ENCODE data around the gene KRTAP4-4.
"Not testable (repeated sequence)": the region's sequence is repeated elsewhere in the genome, so short reads cannot be mapped to it uniquely, and the experiment has no call there.

The KRTAP4-4 gene

DNA sequence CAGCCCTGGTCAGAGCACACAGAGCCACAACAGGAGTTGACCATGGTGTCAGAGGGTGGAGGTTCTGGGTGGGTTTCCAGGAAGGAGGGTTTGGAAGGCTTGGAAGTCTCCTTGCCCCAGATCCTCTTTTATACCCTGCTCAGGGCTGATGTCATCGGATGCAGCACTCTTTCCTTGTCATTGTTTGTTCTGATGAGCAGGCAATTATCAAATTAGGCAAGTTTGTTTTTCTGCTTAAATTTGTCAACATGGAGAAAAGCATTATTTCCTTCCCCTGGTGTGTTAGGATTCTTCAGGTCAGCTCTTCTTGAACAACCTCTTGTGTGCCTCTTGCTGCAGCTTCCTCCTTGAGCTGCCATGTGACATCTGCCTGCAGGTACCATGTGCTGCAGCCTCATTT is at the start of gene KRTAP4-4:
KRTAP4-4 (minus strand) TSS at position 101 of the 400 bp plus-strand sequence; CDS start at position 44, 57 bp downstream.
- DNase-seq: no peak

DNA sequence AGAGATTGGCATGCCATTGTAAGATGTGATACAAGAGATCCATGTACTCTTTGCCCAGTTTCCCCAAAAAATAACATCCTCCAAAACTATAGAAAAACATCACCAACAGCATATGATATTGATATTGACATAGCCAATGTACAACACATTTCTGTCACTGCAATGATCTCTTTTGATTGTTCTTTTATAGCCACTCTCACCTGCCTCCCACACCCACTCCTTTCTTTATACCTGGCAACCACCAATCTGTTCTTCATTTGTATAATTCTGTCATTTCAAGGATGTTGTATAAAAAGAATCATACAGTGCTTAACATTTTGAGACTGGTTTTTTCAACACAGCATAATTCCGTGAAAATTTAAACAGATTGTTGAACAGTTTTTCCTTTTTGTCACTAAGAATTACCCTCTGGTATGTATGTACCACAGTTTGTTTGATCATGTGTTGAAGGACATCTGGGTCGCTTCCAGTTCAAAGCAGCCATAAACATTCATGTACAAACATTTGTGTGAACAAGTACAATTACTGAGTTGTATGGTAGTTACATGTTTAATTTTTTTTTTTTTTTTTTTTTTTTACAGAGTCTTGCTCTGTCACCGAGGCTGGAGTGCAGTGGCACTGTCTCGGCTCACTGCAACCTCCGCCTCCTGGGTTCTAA is 39.0 kb upstream of the KRTAP4-4 start:
- DNase-seq: no peak

- no peak for DNase-seq
Observed at GRCh38 chr17:41196068-41196467, 35.5 kb upstream of the KRTAP4-4 start.

- no peak for DNase-seq
Observed at GRCh38 chr17:41190328-41190727, 29.8 kb upstream of the KRTAP4-4 start.

GRCh38 chr17:41189837-41190318 is 29.3 kb upstream of the KRTAP4-4 start, which contains the start of gene KRTAP9-1:
Gene KRTAP9-1 (plus strand): TSS chr17:41189887. CDS start chr17:41189887, 0 bp downstream.
- not testable (repeated sequence) for DNase-seq

DNA sequence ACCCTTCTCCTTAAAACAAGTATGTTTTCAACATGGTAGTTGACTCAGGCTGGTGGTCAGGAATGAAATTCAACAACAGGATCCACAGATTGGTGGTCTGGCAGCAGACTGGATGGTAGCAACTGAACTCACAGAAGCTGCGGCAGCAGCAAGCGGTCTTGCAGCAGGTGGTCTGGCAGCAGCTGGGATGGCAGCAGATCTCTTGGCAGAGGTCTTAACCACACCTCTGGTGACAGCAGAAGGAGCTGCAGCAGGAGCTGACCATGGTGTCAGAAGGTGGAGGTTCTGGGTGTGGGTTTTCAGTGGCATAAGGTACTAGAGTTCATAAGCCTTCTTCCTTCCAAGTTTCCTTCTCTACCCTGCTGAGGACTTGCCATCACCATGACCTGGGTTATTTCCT is 26.3 kb upstream of the KRTAP4-4 start:
- DNase-seq: no peak

- DNase-seq: no peak
Observed at GRCh38 chr17:41185001-41185400, 24.5 kb upstream of the KRTAP4-4 start.

DNA sequence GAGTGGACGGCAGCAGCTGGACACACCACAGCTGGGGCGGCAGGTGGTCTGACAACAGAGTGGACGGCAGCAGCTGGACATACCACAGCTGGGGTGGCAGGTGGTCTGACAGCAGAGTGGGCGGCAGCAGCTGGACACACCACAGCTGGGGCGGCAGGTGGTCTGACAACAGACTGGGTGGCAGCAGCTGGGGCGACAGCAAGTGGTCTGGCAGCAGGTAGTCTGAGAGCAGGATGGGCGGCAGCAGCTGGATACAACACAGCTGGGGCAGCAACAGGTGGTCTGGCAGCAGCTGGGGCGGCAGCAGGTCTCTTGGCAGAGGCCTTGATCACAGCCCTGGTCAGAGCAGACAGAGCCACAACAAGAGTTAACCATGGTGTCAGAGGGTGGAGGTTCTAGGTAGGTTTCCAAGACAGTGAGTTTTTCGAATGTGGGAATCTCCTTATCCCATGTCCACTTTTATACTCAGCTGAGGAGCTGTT is 24.0 kb upstream of the KRTAP4-4 start, which contains the start of gene KRTAP4-1:
KRTAP4-1 (minus strand) TSS at position 432 of the 482 bp plus-strand sequence; CDS start at position 375, 57 bp downstream.
- DNase-seq: no peak

DNA sequence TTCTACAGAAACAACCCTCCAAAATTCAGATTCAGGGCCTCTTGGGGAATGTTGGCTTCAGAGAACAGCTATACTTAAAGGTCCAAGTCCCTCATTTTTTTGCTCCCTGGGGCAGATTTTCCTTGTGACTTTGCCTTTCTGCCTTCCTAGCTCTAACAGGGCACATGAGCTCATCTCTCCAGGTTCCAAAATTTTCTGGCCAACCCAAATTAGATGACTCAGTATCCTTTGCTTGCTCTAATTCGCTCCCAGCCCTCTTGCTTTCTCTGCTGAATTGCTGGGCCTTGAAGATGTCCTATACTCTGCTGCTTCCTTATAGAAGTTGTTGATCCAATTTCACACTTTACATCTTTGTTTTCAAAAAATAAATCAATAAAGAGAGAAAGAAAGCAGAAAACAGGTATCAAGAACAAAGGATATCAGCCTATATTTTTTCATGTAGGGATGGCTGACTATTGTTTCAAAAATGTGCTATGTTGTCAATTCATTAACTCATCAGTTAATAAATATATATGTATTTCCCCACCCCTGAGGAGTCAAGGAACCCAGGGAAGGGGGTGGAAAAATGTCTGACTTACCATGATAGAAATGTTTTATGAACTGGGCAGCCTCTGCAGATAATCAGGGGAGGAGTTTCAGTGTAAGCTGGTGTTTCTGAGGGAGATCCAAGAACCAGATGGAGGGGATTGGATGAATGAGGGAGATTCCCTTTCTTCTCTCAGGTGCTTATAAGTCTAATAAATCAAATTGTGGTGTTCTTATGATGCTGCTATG is 18.5 kb upstream of the KRTAP4-4 start:
- DNase-seq: no peak

DNA sequence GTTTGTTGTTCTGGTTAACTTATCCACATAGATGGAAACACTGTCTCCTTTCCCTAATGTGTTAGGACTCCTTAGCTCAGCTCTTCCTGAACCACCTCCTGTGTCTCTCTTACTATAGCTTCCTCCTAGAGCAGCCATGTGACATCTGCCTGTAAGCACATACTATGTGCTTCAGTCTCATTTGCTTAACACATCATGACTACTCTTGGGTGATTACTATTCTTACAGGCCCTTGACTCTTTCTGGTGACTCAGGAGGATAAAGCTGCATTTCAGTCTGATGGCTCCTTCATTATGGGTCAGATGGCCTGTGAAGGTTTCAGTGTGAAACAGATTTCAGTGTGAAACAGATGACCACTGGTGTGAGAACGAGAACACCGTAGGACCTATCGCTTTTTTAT is 17.8 kb upstream of the KRTAP4-4 start:
- no peak for DNase-seq

DNA sequence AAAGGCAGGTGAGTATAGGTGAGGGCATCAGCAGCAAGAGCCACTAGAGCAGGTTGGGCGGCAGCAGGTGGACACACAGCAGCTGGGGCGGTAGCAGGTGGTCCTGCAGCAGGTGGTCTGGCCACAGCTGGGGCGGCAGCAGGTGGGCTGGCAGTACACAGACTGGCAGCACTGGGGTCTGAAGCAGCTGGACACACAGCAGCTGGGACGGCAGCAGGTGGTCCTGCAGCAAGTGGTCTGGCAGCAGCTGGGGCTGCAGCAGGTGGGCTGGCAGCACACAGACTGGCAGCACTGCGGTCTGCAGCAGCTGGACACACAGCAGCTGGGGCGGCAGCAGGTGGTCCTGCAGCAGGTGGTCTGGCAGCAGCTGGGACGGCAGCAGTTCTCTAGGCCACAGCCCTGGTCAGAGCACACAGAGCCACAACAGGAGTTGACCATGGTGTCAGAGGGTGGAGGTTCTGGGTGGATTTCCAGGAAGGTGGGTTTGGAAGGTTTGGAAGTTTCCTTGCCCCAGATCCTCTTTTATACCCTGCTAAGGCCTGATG is 17.3 kb upstream of the KRTAP4-4 start, which contains the start of gene KRTAP4-2:
KRTAP4-2 (minus strand) TSS at position 495 of the 545 bp plus-strand sequence; CDS start at position 438, 57 bp downstream.
- DNase-seq: no peak

GRCh38 chr17:41176744-41177387 is 16.3 kb upstream of the KRTAP4-4 start:
- DNase-seq: no peak

- no peak for DNase-seq
Observed at GRCh38 chr17:41171886-41172285, 11.3 kb upstream of the KRTAP4-4 start.

- DNase-seq: no peak
Observed at GRCh38 chr17:41168121-41168520, 7.6 kb upstream of the KRTAP4-4 start, which contains the start of gene KRTAP4-3. Gene KRTAP4-3 (minus strand): TSS chr17:41168221. CDS start chr17:41168172, 49 bp downstream.

DNA sequence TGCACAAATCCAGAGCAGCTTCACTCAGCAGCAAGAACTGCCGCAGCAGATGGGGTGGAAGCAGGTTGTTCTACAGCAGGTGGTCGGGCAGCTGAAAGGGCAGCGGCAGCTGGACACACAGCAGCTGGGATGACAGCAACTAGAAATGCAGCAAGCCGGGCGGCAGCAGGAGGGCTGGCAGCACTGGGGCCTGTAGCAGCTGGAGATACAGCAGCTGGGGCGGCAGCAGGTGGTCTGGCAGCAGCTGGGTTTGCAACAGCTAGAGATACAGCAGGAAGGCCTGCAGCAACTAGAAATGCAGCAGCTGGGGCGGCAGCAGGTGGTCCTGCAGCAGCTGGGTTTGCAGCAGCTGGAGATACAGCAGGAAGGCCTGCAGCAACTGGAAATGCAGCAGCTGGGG is 7.0 kb upstream of the KRTAP4-4 start:
- DNase-seq: no peak

- DNase-seq: no peak
Observed at GRCh38 chr17:41163828-41164227, 3.3 kb upstream of the KRTAP4-4 start.

GRCh38 chr17:41160190-41160589 is 358 bp downstream of the KRTAP4-4 start:
- not testable (repeated sequence) for DNase-seq

DNA sequence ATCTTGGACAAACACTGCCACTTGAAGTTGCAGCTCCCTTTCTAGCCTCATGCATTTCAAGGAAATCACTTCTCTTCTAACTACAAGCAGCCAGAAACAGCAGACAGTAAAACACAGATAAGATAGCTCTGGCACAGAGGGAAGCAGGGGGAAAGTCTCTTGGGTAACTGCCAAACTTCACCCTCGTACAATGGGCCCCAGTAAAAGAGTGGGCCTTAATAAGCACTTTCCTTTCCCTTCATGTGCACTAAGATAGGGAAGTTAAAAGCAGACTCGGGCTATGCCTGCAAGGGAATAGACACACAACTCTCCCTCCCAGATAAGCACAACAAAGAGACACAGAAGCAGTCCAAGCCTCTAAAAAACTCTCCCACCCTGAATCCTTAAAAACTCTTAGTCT is 6.7 kb downstream of the KRTAP4-4 start:
- peak; percentile 38 for DNase-seq

- no peak for DNase-seq
Observed at GRCh38 chr17:41151525-41151924, 9.0 kb downstream of the KRTAP4-4 start.

- DNase-seq: no peak
Observed at GRCh38 chr17:41150026-41150425, 10.5 kb downstream of the KRTAP4-4 start.

- no peak for DNase-seq
Observed at GRCh38 chr17:41149652-41149985, 10.9 kb downstream of the KRTAP4-4 start, which contains the start of gene KRTAP4-5. Gene KRTAP4-5 (minus strand): TSS chr17:41149825. CDS start chr17:41149767, 58 bp downstream.

- not testable (repeated sequence) for DNase-seq
Observed at GRCh38 chr17:41148971-41149651, 11.4 kb downstream of the KRTAP4-4 start.

Measured in NCI-H2227 treated with DMSO at 0.1 percent for 48 hours (cell line).